WTC11 (cell line): ENCODE data around the gene VCL. TPM values are rescaled to one million over a fixed set of nuclear protein-coding genes. Genes with fewer than 3 reads are reported as not detected.
A peak's percentile ranks its signal among the peaks of the same experiment; 100 is the strongest.

ENCODE experiments used
- ATAC-seq: fragments of 200-7000 bp; cut with Tn5 transposase; 2 replicates; pipeline ENCODE4 v1.10.0; 2021; ENCODE audit warnings: mild to moderate bottlenecking, moderate library complexity
- CTCF ChIA-PET: fragments of 300-600 bp; sonication (Branson Sonifier 250); formaldehyde crosslinking; loops from one replicate; lab custom pipeline; 2021; ENCODE audit warnings: antibody characterized with exemption; lab: Charles Lee
- POLR2A ChIA-PET: fragments of 350-600 bp; sonication (Branson Sonifier 250); formaldehyde crosslinking; loops from one replicate; lab custom pipeline; 2021; ENCODE audit warnings: antibody characterized with exemption; lab: Charles Lee
- DNase-seq: peaks from one replicate; pipeline ENCODE4 v3.0.0; 2021; ENCODE audit warnings: low spot score
- H3K27ac Mint-ChIP-seq: 2 replicates; pipeline ENCODE4 v1.8.0; 2021; ENCODE audit warnings: mixed read lengths
- H3K27me3 Mint-ChIP-seq: 2 replicates; pipeline ENCODE4 v1.8.0; 2021; ENCODE audit warnings: low read depth, mild to moderate bottlenecking, moderate library complexity, mixed read lengths
- H3K36me3 Mint-ChIP-seq: 2 replicates; pipeline ENCODE4 v1.8.0; 2021; ENCODE audit warnings: mixed read lengths
- H3K4me1 Mint-ChIP-seq: 2 replicates; pipeline ENCODE4 v1.8.0; 2022; ENCODE audit warnings: mixed read lengths
- H3K4me3 Mint-ChIP-seq: 2 replicates; pipeline ENCODE4 v1.8.0; 2021; ENCODE audit warnings: mild to moderate bottlenecking, moderate library complexity, mixed read lengths
- H3K9me3 Mint-ChIP-seq: 2 replicates; pipeline ENCODE4 v1.8.0; 2021; ENCODE audit warnings: mixed read lengths
- ATF1 ChIP-seq: sonication (generic); formaldehyde crosslinking; IDR thresholded peaks from 2 replicates; pipeline ENCODE4 v1.8.1; 2023; ENCODE audit warnings: mild to moderate bottlenecking, moderate library complexity, missing genetic modification reagents
- CBFB ChIP-seq: sonication (generic); formaldehyde crosslinking; IDR thresholded peaks from 2 replicates; pipeline ENCODE4 v1.8.1; 2022; ENCODE audit warnings: mild to moderate bottlenecking, low read depth, missing genetic modification reagents
- EMX1 ChIP-seq: fragments of 250-450 bp; sonication (Bioruptor Pico); IDR thresholded peaks from 2 replicates; pipeline ENCODE4 v1.8.0; 2021; ENCODE audit warnings: mild to moderate bottlenecking
- FOXJ3 ChIP-seq: sonication (generic); formaldehyde crosslinking; IDR thresholded peaks from 2 replicates; pipeline ENCODE4 v1.9.0; 2021; ENCODE audit warnings: missing genetic modification reagents, mild to moderate bottlenecking, borderline replicate concordance
- GABPB1 ChIP-seq: sonication (generic); formaldehyde crosslinking; IDR thresholded peaks from 2 replicates; pipeline ENCODE4 v1.8.1; 2023; ENCODE audit warnings: mild to moderate bottlenecking, missing genetic modification reagents
- MYBL2 ChIP-seq: sonication (generic); formaldehyde crosslinking; IDR thresholded peaks from 2 replicates; pipeline ENCODE4 v1.8.1; 2023; ENCODE audit warnings: mild to moderate bottlenecking, moderate library complexity, missing genetic modification reagents
- NFE2L1 ChIP-seq: sonication (generic); formaldehyde crosslinking; IDR thresholded peaks from 2 replicates; pipeline ENCODE4 v1.8.1; 2023; ENCODE audit warnings: missing genetic modification reagents
- NFYB ChIP-seq: sonication (generic); formaldehyde crosslinking; conservative IDR thresholded peaks from 2 replicates; pipeline ENCODE4 v1.8.0; 2022; ENCODE audit warnings: low read depth, missing genetic modification reagents
- RELA ChIP-seq: sonication (generic); formaldehyde crosslinking; IDR thresholded peaks from 2 replicates; pipeline ENCODE4 v1.8.1; 2022; ENCODE audit warnings: missing genetic modification reagents, mild to moderate bottlenecking, borderline replicate concordance
- SMAD4 ChIP-seq: sonication (generic); formaldehyde crosslinking; IDR thresholded peaks from 2 replicates; pipeline ENCODE4 v1.8.0; 2022; ENCODE audit warnings: mild to moderate bottlenecking, missing genetic modification reagents
- TP53 ChIP-seq: sonication (generic); formaldehyde crosslinking; IDR thresholded peaks from 2 replicates; pipeline ENCODE4 v1.8.1; 2023; ENCODE audit warnings: mild to moderate bottlenecking, missing genetic modification reagents
- ZNF138 ChIP-seq: sonication (generic); formaldehyde crosslinking; conservative IDR thresholded peaks from 2 replicates; pipeline ENCODE4 v1.8.1; 2022; ENCODE audit warnings: mild to moderate bottlenecking, moderate library complexity, missing genetic modification reagents
- total RNA-seq: library from RNA; stranded (reverse); gene quantifications from 3 replicates; pipeline ENCODE4 v1.2.3, GENCODE V29; 2021
- TF ChIP-seq, protein P1 (sequence below): sonication (generic); formaldehyde crosslinking; IDR thresholded peaks from 2 replicates; pipeline ENCODE4 v1.8.1; 2022; ENCODE audit warnings: missing genetic modification reagents, borderline replicate concordance
- TF ChIP-seq, protein P2 (sequence below): sonication (generic); formaldehyde crosslinking; IDR thresholded peaks from 2 replicates; pipeline ENCODE4 v1.8.1; 2023; ENCODE audit warnings: mild to moderate bottlenecking, missing genetic modification reagents, moderate library complexity
- TF ChIP-seq, protein P3 (sequence below): sonication (generic); formaldehyde crosslinking; IDR thresholded peaks from 2 replicates; pipeline ENCODE4 v1.8.0; 2022; ENCODE audit warnings: mild to moderate bottlenecking, missing genetic modification reagents
- TF ChIP-seq, protein P4 (sequence below): sonication (generic); formaldehyde crosslinking; IDR thresholded peaks from 2 replicates; pipeline ENCODE4 v1.8.1; 2022; ENCODE audit warnings: low read depth, mild to moderate bottlenecking, moderate library complexity, missing genetic modification reagents, borderline replicate concordance
- TF ChIP-seq, protein P5 (sequence below): fragments of 250-450 bp; sonication (Bioruptor Pico); IDR thresholded peaks from 2 replicates; pipeline ENCODE4 v1.9.0; 2021; ENCODE audit warnings: moderate library complexity, mild to moderate bottlenecking, inconsistent platforms, borderline replicate concordance
- TF ChIP-seq, protein P6 (sequence below): sonication (generic); formaldehyde crosslinking; IDR thresholded peaks from 2 replicates; pipeline ENCODE4 v1.8.0; 2022; ENCODE audit warnings: mild to moderate bottlenecking, missing genetic modification reagents
- TF ChIP-seq, protein P7 (sequence below): sonication (generic); formaldehyde crosslinking; conservative IDR thresholded peaks from 2 replicates; pipeline ENCODE4 v1.8.1; 2022; ENCODE audit warnings: mild to moderate bottlenecking, missing genetic modification reagents
- TF ChIP-seq, protein P8 (sequence below): fragments of 250-450 bp; sonication (Bioruptor Pico); conservative IDR thresholded peaks from 2 replicates; pipeline ENCODE4 v1.9.0; 2021; ENCODE audit warnings: mild to moderate bottlenecking

VCL gene
- total RNA-seq, 1 experiment from 2014 or later, result 225 TPM

DNA sequence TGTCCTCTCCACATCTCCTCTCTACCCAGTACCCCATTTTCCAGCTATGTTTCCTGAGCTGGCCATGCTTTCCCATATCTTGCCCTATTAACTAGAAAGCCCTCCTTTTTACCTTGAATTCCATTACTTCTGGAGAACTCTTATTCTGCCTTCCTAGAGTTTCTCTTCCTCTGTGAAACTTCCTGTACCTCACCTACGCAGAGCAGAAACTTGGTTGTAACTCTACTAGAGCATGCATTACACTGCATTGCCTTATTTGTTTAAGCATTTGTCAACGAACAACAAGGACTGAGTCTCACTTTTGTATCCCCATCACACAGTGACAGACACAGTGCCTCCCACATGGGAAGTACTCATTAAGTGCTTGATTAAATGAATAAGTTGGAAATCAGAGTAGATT is 36.4 kb downstream of the VCL start:
- TF ChIP-seq, protein P1, sequence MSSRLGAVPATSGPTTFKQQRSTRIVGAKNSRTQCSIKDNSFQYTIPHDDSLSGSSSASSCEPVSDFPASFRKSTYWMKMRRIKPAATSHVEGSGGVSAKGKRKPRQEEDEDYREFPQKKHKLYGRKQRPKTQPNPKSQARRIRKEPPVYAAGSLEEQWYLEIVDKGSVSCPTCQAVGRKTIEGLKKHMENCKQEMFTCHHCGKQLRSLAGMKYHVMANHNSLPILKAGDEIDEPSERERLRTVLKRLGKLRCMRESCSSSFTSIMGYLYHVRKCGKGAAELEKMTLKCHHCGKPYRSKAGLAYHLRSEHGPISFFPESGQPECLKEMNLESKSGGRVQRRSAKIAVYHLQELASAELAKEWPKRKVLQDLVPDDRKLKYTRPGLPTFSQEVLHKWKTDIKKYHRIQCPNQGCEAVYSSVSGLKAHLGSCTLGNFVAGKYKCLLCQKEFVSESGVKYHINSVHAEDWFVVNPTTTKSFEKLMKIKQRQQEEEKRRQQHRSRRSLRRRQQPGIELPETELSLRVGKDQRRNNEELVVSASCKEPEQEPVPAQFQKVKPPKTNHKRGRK (CRISPR knock-in tag), result no peak
- TF ChIP-seq NFE2L1 (no peak), TP53 (CRISPR knock-in tag) (no peak), GABPB1 (CRISPR knock-in tag) (no peak), NFYB (CRISPR knock-in tag) (no peak), CBFB (CRISPR knock-in tag) (no peak), SMAD4 (CRISPR knock-in tag) (no peak), FOXJ3 (CRISPR knock-in tag) (no peak), EMX1 (CRISPR knock-in tag) (no peak), ZNF138 (CRISPR knock-in tag) (no peak), ATF1 (CRISPR knock-in tag) (no peak), MYBL2 (CRISPR knock-in tag) (no peak), RELA (CRISPR knock-in tag) (no peak)
- TF ChIP-seq, protein P2, sequence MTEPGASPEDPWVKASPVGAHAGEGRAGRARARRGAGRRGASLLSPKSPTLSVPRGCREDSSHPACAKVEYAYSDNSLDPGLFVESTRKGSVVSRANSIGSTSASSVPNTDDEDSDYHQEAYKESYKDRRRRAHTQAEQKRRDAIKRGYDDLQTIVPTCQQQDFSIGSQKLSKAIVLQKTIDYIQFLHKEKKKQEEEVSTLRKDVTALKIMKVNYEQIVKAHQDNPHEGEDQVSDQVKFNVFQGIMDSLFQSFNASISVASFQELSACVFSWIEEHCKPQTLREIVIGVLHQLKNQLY, result no peak
- TF ChIP-seq, protein P3, sequence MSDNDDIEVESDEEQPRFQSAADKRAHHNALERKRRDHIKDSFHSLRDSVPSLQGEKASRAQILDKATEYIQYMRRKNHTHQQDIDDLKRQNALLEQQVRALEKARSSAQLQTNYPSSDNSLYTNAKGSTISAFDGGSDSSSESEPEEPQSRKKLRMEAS (CRISPR knock-in tag), result no peak
- TF ChIP-seq, protein P4, sequence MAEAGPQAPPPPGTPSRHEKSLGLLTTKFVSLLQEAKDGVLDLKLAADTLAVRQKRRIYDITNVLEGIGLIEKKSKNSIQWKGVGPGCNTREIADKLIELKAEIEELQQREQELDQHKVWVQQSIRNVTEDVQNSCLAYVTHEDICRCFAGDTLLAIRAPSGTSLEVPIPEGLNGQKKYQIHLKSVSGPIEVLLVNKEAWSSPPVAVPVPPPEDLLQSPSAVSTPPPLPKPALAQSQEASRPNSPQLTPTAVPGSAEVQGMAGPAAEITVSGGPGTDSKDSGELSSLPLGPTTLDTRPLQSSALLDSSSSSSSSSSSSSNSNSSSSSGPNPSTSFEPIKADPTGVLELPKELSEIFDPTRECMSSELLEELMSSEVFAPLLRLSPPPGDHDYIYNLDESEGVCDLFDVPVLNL (CRISPR knock-in tag), result no peak
- TF ChIP-seq, protein P5, sequence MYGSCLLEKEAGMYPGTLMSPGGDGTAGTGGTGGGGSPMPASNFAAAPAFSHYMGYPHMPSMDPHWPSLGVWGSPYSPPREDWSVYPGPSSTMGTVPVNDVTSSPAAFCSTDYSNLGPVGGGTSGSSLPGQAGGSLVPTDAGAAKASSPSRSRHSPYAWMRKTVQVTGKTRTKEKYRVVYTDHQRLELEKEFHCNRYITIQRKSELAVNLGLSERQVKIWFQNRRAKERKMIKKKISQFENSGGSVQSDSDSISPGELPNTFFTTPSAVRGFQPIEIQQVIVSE (CRISPR knock-in tag), result no peak
- TF ChIP-seq, protein P6, sequence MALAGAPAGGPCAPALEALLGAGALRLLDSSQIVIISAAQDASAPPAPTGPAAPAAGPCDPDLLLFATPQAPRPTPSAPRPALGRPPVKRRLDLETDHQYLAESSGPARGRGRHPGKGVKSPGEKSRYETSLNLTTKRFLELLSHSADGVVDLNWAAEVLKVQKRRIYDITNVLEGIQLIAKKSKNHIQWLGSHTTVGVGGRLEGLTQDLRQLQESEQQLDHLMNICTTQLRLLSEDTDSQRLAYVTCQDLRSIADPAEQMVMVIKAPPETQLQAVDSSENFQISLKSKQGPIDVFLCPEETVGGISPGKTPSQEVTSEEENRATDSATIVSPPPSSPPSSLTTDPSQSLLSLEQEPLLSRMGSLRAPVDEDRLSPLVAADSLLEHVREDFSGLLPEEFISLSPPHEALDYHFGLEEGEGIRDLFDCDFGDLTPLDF, result no peak
- TF ChIP-seq, protein P7, sequence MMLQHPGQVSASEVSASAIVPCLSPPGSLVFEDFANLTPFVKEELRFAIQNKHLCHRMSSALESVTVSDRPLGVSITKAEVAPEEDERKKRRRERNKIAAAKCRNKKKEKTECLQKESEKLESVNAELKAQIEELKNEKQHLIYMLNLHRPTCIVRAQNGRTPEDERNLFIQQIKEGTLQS (CRISPR knock-in tag), result no peak
- TF ChIP-seq, protein P8, sequence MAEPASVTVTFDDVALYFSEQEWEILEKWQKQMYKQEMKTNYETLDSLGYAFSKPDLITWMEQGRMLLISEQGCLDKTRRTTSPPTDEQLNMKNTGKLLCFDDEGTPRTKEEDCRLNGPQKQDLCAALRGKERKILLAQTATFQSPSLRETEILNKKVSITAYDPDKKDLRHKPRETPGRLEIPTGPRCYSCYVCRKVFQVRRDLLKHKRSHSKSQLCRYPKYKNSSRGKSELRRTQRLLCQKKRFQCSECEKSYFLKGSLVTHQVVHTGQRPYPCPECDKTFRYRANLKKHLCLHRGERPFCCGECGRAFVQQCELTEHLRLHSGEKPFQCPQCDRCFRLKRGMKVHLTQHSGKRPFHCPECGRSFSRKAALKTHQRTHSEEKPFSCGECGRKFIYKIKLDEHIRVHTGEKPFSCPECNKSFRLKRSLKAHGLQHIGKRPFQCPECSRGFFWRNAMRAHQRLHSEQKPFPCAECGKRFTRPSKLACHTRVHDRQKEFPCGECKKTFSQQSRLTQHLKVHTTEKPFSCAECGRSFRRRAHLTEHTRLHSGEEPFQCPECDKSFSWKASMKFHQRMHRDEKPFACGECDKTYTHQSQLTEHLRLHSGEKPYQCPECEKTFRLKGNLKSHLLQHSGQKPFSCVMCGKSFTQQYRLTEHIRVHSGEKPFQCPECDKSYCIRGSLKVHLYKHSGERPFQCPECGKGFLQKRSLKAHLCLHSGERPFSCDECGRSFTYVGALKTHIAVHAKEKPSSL, result no peak
- peak overlapping the region; percentile 59 for H3K27ac Mint-ChIP-seq
- no peaks in the 10 kb centered on the region for H3K27me3 Mint-ChIP-seq
- POLR2A ChIA-PET, result no interaction called here
- DNase-seq, result no peak
- no peak for ATAC-seq
- peaks cover 61% of the 10 kb centered on the region for H3K4me1 Mint-ChIP-seq
- peaks cover 12% of the 10 kb centered on the region for H3K36me3 Mint-ChIP-seq
- no peak overlapping the region for H3K4me3 Mint-ChIP-seq
- H3K9me3 Mint-ChIP-seq, result no peaks in the 10 kb centered on the region
- CTCF ChIA-PET, result interaction anchor here (1.4 to 1.7 kb wide), 2 partner anchors 8 to 93 kb away, joined by 4 to 9 read pairs; no protein-coding TSS in a partner anchor
